WTC11 (cell line): ENCODE data around the gene MFSD11. TPM values are rescaled to one million over a fixed set of nuclear protein-coding genes. Genes with fewer than 3 reads are reported as not detected.

Source experiments
- ATAC-seq: fragments of 200-7000 bp; cut with Tn5 transposase; 2 replicates; pipeline ENCODE4 v1.10.0; 2021; ENCODE audit warnings: mild to moderate bottlenecking, moderate library complexity
- CTCF ChIA-PET: fragments of 300-600 bp; sonication (Branson Sonifier 250); formaldehyde crosslinking; loops from one replicate; lab custom pipeline; 2021; ENCODE audit warnings: antibody characterized with exemption; lab: Charles Lee
- POLR2A ChIA-PET: fragments of 350-600 bp; sonication (Branson Sonifier 250); formaldehyde crosslinking; loops from one replicate; lab custom pipeline; 2021; ENCODE audit warnings: antibody characterized with exemption; lab: Charles Lee
- DNase-seq: peaks from one replicate; pipeline ENCODE4 v3.0.0; 2021; ENCODE audit warnings: low spot score
- H3K27ac Mint-ChIP-seq: 2 replicates; pipeline ENCODE4 v1.8.0; 2021; ENCODE audit warnings: mixed read lengths
- H3K27me3 Mint-ChIP-seq: 2 replicates; pipeline ENCODE4 v1.8.0; 2021; ENCODE audit warnings: low read depth, mild to moderate bottlenecking, moderate library complexity, mixed read lengths
- H3K36me3 Mint-ChIP-seq: 2 replicates; pipeline ENCODE4 v1.8.0; 2021; ENCODE audit warnings: mixed read lengths
- H3K4me1 Mint-ChIP-seq: 2 replicates; pipeline ENCODE4 v1.8.0; 2022; ENCODE audit warnings: mixed read lengths
- H3K4me3 Mint-ChIP-seq: 2 replicates; pipeline ENCODE4 v1.8.0; 2021; ENCODE audit warnings: mild to moderate bottlenecking, moderate library complexity, mixed read lengths
- H3K9me3 Mint-ChIP-seq: 2 replicates; pipeline ENCODE4 v1.8.0; 2021; ENCODE audit warnings: mixed read lengths
- AFF4 ChIP-seq: sonication (generic); formaldehyde crosslinking; IDR thresholded peaks from 2 replicates; pipeline ENCODE4 v1.8.1; 2023; ENCODE audit warnings: mild to moderate bottlenecking, missing genetic modification reagents, borderline replicate concordance
- ATF1 ChIP-seq: sonication (generic); formaldehyde crosslinking; IDR thresholded peaks from 2 replicates; pipeline ENCODE4 v1.8.1; 2023; ENCODE audit warnings: mild to moderate bottlenecking, moderate library complexity, missing genetic modification reagents
- CDX4 ChIP-seq: fragments of 250-450 bp; sonication (Bioruptor Pico); IDR thresholded peaks from 2 replicates; pipeline ENCODE4 v1.9.0; 2021; ENCODE audit warnings: moderate library complexity, mild to moderate bottlenecking, inconsistent platforms, borderline replicate concordance
- E2F5 ChIP-seq: sonication (generic); formaldehyde crosslinking; IDR thresholded peaks from 2 replicates; pipeline ENCODE4 v1.8.1; 2022; ENCODE audit warnings: mild to moderate bottlenecking, moderate library complexity, missing genetic modification reagents
- EMX1 ChIP-seq: fragments of 250-450 bp; sonication (Bioruptor Pico); IDR thresholded peaks from 2 replicates; pipeline ENCODE4 v1.8.0; 2021; ENCODE audit warnings: mild to moderate bottlenecking
- FOXP1 ChIP-seq: sonication (generic); formaldehyde crosslinking; IDR thresholded peaks from 2 replicates; pipeline ENCODE4 v1.8.0; 2022; ENCODE audit warnings: missing genetic modification reagents, mild to moderate bottlenecking, moderate library complexity, borderline replicate concordance
- IRF2 ChIP-seq: sonication (generic); formaldehyde crosslinking; IDR thresholded peaks from 2 replicates; pipeline ENCODE4 v1.8.0; 2022; ENCODE audit warnings: low read depth, missing genetic modification reagents, borderline replicate concordance
- MYBL2 ChIP-seq: sonication (generic); formaldehyde crosslinking; IDR thresholded peaks from 2 replicates; pipeline ENCODE4 v1.8.1; 2023; ENCODE audit warnings: mild to moderate bottlenecking, moderate library complexity, missing genetic modification reagents
- NFYB ChIP-seq: sonication (generic); formaldehyde crosslinking; conservative IDR thresholded peaks from 2 replicates; pipeline ENCODE4 v1.8.0; 2022; ENCODE audit warnings: low read depth, missing genetic modification reagents
- PRDM15 ChIP-seq: sonication (generic); formaldehyde crosslinking; IDR thresholded peaks from 2 replicates; pipeline ENCODE4 v1.8.0; 2022; ENCODE audit warnings: missing genetic modification reagents
- PRRX2 ChIP-seq: fragments of 250-450 bp; sonication (Bioruptor Pico); IDR thresholded peaks from 2 replicates; pipeline ENCODE4 v1.8.0; 2021; ENCODE audit warnings: mild to moderate bottlenecking
- USF1 ChIP-seq: sonication (generic); formaldehyde crosslinking; IDR thresholded peaks from 2 replicates; pipeline ENCODE4 v1.8.0; 2022; ENCODE audit warnings: mild to moderate bottlenecking, missing genetic modification reagents
- ZBTB43 ChIP-seq: sonication (generic); formaldehyde crosslinking; IDR thresholded peaks from 2 replicates; pipeline ENCODE4 v1.8.1; 2023; ENCODE audit warnings: mild to moderate bottlenecking, missing genetic modification reagents
- ZNF396 ChIP-seq: fragments of 250-450 bp; sonication (Bioruptor Pico); IDR thresholded peaks from 2 replicates; pipeline ENCODE4 v1.8.0; 2021; ENCODE audit warnings: mild to moderate bottlenecking, moderate library complexity, borderline replicate concordance
- ZNF423 ChIP-seq: fragments of 250-450 bp; sonication (Bioruptor Pico); IDR thresholded peaks from 2 replicates; pipeline ENCODE4 v2.1.2; 2022; ENCODE audit warnings: mild to moderate bottlenecking, moderate library complexity
- ZNF512 ChIP-seq: sonication (generic); formaldehyde crosslinking; IDR thresholded peaks from 2 replicates; pipeline ENCODE4 v1.8.1; 2022; ENCODE audit warnings: missing genetic modification reagents, borderline replicate concordance
- ZNF532 ChIP-seq: fragments of 250-450 bp; sonication (Bioruptor Pico); IDR thresholded peaks from 2 replicates; pipeline ENCODE4 v1.9.0; 2021; ENCODE audit warnings: mild to moderate bottlenecking, borderline replicate concordance
- total RNA-seq: library from RNA; stranded (reverse); gene quantifications from 3 replicates; pipeline ENCODE4 v1.2.3, GENCODE V29; 2021

The MFSD11 gene
- total RNA-seq, 1 experiment from 2014 or later = 16.6 TPM

GRCh38 chr17:76783146-76783545 is 45.2 kb downstream of the MFSD11 start (continued):
- TF ChIP-seq ZNF512 (CRISPR knock-in tag) = no peak
- no peak for TF ChIP-seq MYBL2 (CRISPR knock-in tag)
- TF ChIP-seq ZNF423 (CRISPR knock-in tag) = no peak
- no peak for TF ChIP-seq CDX4 (CRISPR knock-in tag)
- TF ChIP-seq NFYB = no peak
- no peak for TF ChIP-seq ATF1
- TF ChIP-seq IRF2 (CRISPR knock-in tag) = no peak
- no peak for TF ChIP-seq PRRX2 (CRISPR knock-in tag)

GRCh38 chr17:76784926-76785325 is 47.0 kb downstream of the MFSD11 start:
- ATAC-seq = no peak
- ChIA-PET CTCF (no interaction called here), POLR2A (no interaction called here)
- no peaks in the 10 kb centered on the region for H3K9me3 Mint-ChIP-seq
- no peak overlapping the region for H3K4me3 Mint-ChIP-seq
- H3K27ac Mint-ChIP-seq = no peak overlapping the region
- no peak for DNase-seq
- peaks cover 4% of the 10 kb centered on the region; the same call in 1 of the 2 replicates for H3K36me3 Mint-ChIP-seq
- H3K4me1 Mint-ChIP-seq = no peaks in the 10 kb centered on the region
- no peaks in the 10 kb centered on the region for H3K27me3 Mint-ChIP-seq
- TF ChIP-seq PRDM15 (CRISPR knock-in tag) = no peak
- TF ChIP-seq ZNF396 (CRISPR knock-in tag) = no peak
- no peak for TF ChIP-seq ZBTB43 (CRISPR knock-in tag)
- no peak for TF ChIP-seq ZNF512 (CRISPR knock-in tag)
- TF ChIP-seq FOXP1 (CRISPR knock-in tag) = no peak
- no peak for TF ChIP-seq USF1
- no peak for TF ChIP-seq AFF4 (CRISPR knock-in tag)
- no peak for TF ChIP-seq ZNF532 (CRISPR knock-in tag)
- TF ChIP-seq EMX1 (CRISPR knock-in tag) = no peak
- no peak for TF ChIP-seq E2F5 (CRISPR knock-in tag)
